HL-60/S4 treated with retinoic acid at 250 ng/mL for 4 days and 3 days (cell line): ENCODE results near the gene ABCE1.

Experiments
- in situ Hi-C: fragments of 300-500 bp; cut with MboI; formaldehyde crosslinking; loops from 2 replicates; pipeline ENCODE4 v1.7.0; 2022; ENCODE audit warnings: low sequenced_read_pairs

Gene ABCE1

DNA sequence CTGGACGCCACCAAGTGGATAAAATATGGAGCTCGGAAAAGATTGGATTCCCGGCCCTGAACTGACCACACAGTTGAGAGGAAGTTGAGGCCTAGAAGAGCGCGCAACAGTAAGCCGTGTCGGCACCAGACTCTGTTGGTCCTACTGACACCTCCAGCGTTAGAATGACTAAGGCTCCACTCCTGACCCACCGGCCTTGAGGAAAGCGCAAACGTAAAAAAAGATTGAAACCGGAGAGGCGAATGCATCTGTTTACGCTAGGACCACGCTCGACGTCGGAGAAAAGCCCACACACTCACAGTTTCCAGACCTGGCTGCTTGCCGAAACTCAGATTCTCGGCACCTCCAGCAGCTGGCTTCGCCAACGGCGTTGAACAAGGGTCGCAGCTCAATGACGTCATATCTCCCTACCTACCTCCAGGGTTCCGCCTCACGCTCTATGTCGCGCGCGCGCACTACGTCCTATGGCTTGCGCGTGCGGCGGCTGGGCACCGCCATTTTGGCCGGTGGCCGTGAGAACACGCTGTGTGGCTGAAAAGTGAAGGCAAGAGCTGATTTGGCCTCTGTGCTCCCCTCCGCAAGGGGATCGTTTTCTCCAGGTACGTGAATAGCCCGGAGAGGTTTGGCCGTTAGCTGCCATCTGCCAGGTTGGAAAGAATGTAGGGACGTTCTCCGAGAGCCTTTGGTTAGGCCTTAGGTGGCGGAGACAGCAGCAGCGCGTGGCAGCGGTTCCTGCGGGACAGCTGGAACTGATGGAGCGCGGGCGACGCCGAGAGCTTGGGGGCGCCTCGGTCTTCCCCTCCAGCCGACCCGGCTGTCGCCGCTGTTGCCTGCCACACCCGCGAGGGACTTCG is at the start of gene ABCE1, which contains the start of gene ANAPC10:
ABCE1 (plus strand) TSS at position 491 of the 854 bp plus-strand sequence. CDS start 6,102 bp downstream, outside the sequence.
ANAPC10 (minus strand) TSS at position 376 of the 854 bp plus-strand sequence. CDS start 2,097 bp downstream, outside the sequence.
- in situ Hi-C loops = no loop called here

DNA sequence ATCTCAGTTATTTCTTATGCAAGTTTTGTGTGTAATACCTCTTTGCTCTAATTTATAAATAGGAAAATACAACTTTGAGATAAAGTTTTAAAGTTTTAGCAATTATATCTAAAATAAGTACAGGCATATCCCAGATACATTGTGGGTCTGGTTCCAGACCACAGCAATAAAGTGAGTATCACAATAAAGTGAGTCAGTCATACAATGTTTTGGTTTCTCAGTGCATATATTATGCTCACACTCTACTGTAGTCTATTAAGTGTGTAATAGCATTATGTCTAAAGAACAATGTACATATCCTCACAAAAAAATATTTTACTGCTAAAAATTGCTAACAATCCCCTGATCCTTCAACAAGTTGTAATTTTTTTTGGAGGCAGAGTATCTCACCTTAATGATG is 49.3 kb upstream of the ABCE1 start:
- in situ Hi-C loops = no loop called here

DNA sequence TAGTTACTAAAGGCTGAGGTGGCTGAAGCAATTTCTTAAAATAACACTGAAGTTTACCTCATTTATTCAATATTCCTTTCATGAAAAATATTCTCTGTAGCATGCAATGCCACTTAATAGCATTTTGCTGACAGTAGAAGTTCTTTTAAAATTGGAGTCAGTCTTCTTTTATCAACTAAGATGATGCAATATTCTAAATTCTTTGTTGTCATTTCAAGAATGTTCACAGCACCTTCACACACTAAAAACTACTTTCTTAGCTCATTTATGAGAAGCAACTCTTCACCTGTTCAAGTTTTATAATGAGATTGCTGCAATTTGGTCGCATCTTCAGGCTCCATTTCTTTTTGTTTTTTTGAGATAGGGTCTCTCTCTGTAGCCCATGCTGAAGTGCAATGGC is 48.9 kb upstream of the ABCE1 start:
- in situ Hi-C loops = no loop called here

DNA sequence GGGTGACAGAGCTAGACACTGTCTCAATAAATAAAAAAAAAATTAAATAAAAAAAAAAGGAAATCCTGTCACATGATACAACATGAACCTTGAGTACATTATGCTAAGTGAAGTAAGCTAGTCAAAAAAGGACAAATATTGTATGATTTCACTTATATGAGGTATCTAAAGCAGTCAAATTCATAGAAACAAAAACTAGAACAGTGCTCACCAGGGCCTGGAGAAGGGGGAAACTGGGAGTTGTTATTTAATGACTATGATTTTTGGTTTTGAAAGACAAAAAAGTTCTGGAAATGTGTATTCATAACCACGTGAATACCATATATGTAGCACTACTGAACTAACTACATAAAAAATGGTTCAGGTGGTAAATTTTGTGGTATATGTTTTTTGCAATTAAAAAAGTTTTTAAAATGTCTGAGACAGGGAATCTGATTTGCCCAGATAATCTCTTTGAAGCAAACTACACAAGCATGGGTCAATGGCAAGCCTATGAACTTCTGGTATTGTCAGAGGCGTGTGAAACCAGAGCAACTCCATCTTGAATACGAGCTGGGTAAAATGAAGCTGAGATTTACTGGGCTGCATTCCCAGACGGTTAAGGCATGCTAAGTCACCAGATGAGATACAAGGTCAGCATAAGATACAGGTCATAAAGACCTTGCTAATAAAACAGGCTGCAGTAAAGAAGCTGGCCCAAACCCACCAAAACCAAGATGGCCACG is 42.4 kb upstream of the ABCE1 start:
- in situ Hi-C loops = no loop called here

DNA sequence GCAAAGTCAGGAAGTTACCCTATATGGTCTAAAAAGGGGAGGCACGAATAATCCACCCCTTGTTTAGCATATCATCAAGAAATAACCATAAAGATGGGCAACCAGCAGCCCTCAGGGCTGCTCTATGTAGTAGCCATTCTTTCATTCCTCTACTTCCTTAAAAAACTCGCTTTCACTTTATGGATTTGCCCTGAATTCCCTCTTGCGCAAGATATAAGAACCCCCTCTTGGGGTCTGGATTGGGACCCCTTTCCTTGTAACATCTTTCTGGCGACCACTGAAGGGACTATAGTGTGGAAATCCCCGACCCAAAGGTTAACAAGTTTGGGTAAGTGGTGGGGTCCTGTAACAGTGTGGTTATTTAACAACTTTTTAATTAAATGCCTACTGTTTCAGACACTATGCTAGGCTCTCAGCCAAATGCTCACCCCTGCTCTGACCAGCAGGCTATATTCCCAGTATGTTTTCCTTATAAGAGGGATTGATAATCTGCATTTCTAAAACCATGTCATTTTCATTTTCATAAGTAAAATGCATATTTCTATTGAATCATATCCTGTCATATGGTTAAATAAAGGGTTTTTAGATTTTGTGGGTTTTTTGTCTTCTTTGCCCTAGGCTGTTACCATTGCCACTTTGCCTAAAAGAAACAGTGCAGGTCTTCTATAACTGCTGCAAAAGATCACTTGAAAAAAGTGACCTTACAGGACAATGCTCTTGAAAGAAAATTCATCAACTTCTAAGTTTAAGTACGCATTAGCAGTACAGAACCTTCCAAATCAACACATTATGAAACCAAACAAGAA is 41.6 kb upstream of the ABCE1 start:
- in situ Hi-C loops = no loop called here

DNA sequence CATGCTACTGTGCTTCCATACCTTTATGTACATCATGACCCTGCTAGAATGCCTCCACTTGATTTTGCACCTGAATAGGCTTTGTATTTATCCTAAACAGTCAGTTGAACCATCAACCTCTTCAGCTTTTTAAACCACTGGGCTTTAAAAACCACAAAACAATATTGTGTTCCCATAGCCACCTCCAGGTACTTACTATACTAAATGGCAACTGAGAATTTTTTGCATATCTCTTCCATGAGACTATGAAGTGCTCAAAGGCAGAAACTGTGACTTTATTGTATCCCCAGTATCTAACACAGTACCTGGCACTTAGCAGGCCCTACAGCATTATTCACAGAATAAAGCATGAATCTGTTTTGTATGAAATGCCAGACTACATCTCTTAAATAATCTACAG is 39.9 kb upstream of the ABCE1 start:
- in situ Hi-C loops = no loop called here

DNA sequence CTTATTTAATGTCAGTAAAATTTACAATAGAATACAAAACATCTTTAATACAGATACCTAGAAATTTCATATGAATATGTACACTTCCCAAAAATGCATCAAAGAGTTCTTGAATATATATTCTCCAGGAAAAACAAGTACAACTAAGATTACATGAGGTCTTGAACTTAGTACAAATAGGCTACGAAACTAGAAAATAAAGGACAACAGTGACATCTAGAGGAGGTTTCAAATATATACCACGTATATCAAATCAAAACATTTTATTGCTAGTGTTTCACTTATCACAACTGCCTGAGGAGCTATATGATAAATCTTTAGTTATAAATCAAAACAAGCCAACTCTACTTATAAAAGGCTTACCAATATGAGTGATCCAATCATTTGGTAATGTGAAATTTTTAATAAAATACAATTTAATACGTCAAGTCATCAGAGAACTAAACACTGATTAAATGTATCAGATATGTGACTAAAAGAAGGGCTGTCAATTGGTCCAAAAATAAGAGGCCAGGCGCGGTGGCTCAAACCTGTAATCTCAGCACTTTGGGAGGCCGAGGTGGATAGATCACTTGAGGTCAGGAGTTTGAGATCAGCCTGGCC is 36.7 kb upstream of the ABCE1 start:
- in situ Hi-C loops = no loop called here

DNA sequence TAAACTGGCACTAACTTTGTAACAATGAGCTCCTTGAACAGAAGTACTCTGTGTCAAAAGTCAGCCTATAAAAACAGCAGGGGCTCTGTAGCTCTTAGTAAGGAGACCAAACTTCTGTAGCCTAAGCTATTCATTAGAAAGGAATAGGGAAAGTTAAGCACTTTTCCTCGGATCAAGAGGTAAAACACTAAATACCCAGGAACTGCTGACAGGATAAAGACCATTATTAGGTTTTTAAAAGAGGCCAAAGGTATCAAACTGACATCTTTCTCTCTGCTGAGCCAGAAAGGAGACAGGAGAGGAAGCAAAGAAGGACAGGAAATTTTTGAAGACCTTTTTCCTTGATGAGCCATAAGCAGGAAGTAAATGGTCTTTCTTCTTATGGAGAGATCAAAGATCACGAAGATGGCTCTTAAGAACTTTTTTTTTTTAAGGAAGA is 32.0 kb upstream of the ABCE1 start:
- in situ Hi-C loops = no loop called here

DNA sequence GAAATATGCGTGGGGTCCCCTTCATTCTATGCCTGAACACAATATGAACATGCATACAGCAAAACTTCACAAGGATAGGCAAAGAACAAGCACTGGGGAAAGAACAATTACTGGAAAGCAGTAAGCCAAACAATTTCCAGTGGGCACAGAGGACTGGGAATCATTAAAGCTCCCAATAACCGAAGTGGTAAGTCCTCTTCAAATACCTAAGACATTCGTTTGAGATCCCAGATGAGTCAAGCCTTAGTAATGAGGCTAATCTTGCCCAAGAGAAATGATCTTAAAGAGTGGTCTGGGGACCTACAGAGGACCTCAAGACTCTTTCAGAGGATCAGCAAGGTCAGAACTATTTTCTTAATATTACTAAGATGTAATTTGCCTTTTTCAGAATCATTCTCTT is 28.8 kb upstream of the ABCE1 start:
- in situ Hi-C loops = no loop called here

DNA sequence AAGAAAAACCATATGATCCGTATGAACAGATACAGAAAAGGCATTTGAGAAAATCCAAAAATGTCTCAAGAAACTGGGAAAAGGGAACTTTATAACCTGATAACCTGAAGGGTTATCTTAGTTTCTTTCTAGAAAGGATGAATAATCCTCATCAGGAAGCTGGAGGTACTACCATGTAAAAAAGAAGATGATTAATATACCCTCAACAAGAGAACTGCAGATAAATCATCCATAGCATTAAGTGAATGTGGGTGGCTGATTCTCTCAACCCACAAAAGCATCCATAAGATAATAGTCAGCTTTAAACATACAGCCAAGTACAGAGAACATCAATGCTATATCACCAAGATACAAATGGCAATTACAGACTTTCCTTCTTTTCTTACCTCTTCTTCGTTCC is 26.6 kb upstream of the ABCE1 start:
- in situ Hi-C loops = no loop called here

DNA sequence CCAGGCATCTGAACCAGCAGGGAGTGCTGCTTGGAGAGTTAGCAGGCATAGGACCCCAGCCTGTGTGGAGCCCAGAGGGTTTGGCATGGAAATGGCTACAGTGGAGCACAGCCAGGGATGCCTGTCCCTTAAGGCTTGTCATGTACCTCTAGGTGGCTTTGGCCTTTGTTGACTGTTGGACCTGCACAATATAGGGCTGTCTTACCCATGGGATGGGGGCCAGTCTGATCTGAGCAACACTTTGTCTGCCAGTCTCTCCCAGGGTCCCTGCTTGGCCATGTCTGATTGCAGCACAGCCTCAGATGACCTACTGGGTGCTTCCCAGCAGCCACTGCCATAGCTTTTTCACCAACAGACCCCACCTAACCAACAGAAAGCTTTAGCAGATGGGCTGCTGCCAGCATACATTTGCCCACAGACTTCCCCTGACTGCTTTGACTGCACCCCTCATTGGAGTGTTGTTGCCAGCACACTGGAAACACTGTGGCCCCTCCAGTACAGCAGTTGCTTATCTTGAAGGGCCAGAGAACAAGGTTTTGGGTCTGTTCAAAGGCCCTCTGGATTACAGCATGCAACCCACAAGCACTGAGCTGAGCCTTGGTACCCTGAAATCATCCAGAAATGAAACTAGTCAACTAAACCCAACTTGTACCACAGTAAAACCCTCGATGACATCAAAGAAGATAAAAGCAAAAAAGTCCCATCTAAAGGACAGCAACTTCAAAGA is 22.2 kb upstream of the ABCE1 start:
- in situ Hi-C loops = no loop called here

DNA sequence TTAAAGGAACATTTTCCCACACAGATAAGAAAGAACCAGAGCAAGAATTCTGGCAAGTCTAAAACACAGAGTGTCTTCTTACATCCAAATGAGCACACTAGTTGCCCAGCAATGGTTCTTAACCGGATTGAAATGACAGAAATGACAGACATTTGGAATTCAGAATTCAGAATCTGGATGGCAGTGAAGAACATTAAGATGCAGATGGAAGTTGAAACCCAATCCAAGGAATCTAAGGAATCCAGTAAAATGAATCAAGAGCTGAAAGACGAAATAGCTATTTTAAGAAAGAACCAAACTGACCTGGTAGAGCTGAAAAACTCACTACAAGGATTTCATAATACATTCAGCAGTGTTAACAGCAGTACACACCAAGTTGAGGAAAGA is 21.6 kb upstream of the ABCE1 start:
- in situ Hi-C loops = no loop called here

DNA sequence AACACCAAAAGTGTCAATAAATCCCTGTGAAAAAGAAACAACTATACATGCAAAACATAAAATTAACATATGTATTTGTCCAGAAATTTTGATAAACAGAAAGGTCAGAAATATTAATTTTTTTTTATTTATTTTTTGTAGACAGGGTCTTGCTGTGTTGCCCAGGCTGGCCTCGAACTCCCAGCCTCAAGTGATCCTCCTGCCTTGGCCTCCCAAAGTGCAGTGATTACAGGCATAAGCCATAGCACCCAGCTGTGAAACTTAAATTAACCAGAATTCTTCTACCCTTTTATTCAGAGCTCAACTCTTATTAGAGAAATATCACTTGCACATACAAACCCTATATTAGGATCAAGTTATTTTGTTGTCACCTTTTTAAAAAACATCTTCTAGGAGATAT is 16.4 kb upstream of the ABCE1 start:
- in situ Hi-C loops = no loop called here

DNA sequence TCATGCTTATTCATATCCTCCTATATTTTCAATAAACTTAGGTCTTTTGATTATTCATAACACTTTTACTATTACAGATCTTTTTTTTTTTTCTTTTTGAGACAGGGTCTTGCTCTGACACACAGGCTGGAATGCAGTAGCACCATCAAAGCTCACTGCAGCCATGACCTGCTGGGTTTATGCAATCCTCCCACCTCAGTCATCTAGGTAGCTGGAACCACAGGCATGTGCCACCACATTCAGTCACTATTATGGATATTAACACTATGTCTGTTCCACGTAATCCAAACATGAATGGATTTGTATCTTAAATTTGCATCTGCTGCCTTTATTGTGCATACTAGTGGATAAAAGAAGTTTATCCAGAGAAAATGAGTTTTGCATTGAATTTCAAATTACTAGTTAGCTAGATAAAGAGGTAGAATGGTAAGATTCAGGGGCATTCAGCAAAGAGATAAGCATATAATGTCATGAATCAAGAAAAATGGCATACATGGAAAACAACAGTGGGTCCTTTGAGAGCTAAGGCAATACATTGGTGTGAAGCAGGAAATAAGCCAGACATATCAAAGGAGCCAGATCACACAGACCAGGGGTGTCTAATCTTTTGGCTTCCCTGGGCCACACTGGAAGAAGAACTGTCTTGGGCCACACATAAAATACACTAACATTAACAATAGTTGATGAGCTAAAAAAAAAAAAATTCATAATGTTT is 14.1 kb upstream of the ABCE1 start:
- in situ Hi-C loops = no loop called here

DNA sequence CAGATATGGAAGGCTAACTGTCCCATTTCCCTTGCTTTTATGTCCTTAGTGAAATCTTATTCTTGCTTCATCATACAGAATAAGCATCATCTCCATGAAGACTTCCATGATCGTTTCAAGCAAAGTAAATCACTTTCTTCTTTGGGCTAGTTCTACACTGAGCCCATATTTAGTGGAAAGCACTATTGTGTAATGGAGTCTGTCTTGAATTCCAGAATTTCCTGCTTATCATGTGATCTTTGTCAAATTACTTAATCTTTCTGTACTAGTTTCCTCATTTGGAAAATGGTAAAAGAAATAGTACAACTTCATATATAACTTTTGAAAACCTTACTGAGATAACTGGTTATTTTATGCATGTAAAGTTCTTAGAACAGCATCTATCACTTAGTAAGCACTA is 7.7 kb upstream of the ABCE1 start:
- in situ Hi-C loops = no loop called here

DNA sequence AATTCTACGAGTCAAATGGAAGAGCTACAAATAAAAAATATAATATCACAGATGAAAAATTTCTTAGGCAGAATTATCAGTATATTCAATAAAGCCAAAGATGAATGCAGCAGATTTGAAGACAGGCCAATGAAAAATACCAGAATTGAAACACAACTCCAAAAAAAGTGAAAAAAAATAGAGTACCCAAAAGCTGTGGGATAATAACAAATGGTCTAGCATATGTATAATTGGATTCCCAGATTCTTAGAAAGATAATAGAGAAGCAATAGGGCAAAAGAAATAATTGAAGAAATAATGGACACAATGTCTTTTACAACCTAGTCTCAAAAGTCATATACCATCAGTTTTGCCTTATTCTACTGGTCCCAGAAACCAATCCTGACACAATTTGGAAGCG is 4.5 kb upstream of the ABCE1 start:
- in situ Hi-C loops = no loop called here

DNA sequence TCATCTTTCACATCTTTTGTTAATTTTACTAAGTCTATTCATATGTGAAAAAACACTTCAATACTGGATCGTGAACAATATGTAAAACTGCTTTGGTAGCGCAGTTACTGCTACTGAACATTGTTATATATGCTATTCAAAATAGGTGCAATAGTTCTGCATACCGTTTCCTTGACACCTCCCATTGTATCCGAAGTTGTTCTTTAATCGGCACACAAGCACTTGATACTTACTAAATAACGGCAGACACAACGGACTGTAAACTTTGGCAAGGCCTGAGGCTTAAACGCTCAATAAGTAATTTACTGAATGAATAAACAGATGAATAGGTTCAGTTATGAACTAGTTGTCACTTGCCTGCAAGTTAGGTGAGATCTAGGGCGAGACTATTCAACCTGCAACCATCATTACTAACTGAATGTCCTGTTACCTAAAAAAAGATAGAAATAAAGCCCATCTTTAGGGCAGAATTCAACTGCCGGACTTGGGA is 735 bp upstream of the ABCE1 start:
- in situ Hi-C loops = no loop called here

DNA sequence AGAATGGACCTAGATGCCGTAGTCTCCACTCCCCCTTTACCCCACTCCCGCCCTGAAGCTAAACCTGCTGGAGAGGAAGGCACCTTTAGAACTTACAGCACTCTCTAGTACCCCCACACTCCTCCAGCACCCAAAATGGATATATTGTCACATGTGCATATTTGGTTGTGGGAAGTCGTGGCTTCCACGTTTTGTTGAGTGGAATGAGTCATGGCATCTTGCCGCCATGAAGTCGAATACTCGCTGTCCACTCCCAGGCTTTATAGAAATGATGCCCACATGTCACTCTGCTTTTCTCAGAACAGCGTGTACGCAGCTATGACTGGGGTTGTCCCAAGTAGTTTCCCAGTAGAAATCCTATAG is 545 bp downstream of the ABCE1 start:
- in situ Hi-C loops = no loop called here

DNA sequence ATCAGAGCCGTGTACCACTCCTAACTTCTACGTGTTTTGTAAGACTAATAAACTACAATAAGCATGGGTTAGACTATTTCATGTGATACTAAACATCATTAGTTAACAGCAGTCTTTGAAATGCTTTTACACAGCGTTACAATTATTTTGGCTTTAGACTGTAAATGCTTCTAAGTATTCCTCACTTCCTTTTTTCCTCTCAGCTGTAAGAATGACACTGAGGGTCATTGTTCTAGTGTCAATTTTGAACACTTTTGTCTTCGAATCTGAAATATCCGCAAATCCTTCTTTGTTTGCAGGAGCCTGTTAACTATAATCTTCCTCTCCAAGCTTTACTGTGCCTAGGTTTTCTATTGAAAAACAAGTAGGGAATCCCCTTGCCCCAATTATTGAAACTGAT is 1.5 kb downstream of the ABCE1 start:
- in situ Hi-C loops = loop anchor here (25.0 kb wide), 1 partner anchor 1562 kb away; no protein-coding TSS in a partner anchor
